NCI-H128 (cell line): ENCODE data around the gene TIMM23B.
"Not testable (repeated sequence)": the region's sequence is repeated elsewhere in the genome, so short reads cannot be mapped to it uniquely, and the experiment has no call there.

ENCODE experiments used
- DNase-seq: peaks from one replicate; lab custom pipeline; 2025; ENCODE audit not compliant: unreplicated experiment; lab: John Stamatoyannopoulos, UW

The TIMM23B gene

DNA sequence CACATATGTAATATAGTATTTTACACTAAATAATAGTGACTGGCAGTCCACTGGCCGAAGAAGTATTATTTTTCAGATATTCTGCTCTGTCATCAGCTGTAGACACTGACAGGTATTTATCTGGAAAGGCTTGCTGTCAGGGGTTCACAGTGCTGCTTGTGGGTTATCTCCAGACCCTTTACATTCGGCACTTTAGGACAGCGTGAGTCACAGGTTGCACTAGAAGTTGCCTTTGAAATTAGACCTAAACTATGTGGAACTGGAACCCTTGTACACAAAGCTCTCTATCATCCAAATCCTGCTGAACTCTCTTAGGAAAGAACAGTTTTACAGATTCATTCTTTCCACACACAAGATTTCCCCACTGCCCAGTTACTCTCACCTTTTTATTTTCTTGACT lies 30.2 kb downstream of the TIMM23B start:
- DNase-seq, result not testable (repeated sequence)

DNA sequence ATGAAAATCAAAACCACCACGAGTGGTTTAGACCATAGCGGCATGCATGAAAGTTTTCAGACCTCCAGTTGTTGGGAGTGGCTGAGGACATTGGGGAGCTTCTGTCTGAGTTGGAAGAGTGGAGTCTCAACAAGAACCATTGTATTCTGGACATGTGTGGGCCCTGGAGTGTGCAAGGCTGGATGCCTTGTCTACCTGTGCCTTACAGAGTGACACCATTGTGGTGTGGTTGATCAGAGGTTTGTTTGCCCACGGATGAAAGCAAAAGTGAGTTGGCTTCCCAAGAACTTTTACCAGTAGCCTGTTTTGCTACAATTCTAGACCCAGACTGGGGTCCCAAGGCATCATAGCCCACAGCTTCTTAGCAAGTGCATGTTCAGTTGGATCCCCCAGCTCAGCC lies 35.9 kb downstream of the TIMM23B start:
- not testable (repeated sequence) for DNase-seq

DNA sequence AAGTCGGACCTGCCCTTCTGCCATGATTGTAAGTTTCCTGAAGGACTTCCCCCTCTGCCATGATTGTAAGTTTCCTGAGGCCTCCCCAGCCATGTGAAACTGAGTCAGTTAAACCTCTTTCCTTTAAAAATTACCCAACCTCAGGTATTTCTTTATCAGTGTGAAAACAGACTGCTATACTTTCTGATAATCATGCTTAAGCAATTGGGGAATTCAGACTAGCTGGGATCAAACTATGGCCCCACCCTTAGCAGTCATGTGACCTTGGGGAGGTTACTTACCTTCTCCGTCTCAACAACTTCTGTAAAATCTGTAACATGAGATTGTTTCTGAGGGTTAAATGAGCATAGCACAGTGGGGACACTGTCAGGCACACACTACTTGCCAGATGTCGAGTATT lies 45.4 kb downstream of the TIMM23B start:
- not testable (repeated sequence) for DNase-seq

DNA sequence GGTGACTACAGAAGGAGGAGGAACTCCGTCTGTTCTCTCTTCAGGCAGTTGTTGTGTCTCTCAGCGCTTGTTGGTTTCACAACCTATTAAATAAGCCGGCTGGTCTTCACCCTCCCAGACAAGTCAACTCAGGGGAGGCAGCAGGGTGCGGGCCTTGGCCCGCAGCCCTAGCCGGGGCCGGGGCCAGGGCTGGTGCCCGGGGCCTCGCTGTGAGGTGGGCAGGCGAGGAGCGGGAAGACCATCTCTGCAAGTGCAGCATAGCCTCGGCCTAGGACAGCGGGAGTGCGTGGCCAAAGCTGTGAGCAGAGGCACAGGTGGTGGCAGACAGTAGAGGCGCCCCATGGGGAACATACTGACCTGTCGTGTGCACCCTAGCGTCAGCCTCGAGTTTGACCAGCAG lies 46.5 kb downstream of the TIMM23B start, which contains the start of gene AGAP6:
TSS of gene AGAP6 (plus strand) at position 31 of the 400 bp plus-strand sequence. CDS start at position 341, 310 bp downstream.
- not testable (repeated sequence) for DNase-seq

DNA sequence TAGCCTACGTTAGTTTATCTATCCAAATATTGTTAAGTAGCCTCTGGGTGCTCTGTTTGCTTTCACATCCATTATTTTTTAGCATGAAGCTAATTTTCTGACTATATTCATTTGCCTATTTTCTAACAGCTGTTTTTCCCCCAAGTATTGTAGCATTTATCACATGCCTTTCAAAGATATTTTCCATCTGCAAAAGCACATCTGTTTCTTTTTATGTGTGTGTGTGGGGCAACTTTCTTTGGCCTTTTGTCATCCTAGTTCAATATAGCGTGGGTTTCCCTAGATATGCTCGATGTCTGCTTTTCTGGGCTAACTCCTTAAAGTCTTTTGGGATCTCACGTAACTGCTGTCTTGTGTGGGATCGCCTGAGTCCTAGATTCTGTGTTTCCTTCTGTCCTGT lies 53.5 kb downstream of the TIMM23B start:
- DNase-seq, result not testable (repeated sequence)

DNA sequence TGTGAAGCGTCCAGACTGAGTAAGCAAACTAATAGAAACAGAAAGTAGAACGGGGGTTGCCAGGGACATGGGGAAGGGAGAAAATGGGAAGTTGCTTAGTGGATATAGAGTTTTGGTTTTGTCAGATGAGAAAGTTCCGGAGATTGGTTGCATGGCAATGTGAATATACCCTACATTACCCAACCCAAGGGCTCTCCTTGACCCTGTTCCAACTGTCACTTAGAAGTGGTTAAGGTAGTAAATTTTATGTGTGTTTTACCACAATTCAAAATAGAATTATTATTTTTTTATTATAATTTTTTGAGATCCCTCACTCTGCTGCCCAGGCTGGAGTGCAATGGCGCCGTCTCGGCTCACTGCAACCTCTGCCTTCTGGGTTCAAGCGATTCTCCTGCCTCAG lies 72.2 kb downstream of the TIMM23B start:
- not testable (repeated sequence) for DNase-seq

DNA sequence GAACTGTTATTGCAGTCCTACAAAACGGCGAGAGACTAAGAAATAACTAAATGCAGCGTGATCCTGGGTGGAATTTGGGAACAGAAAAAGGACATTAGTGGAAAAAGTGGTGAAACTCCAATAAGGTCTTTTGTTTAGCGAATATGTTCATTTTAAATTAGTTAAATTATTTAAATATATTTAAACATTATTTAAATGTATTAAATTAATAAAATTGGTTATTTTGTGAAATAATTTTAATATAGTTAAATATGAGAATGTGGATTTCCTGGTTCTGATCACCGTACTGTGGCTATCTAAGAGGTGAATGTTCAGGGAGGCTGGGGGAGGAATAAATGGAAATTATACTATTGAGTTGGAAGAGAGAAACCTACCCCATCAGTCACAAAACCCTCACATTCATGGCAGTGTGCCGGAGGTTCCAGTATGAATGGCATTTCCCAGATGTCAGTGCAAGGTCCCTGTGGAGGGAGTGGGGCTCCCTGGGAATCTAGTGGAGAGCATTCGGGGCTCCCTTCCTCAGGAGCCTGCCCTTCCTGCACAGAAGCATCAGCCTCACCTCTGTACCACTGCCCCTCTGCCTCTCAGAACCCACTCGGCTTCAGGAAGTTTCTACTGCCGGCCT lies 73.9 kb downstream of the TIMM23B start:
- DNase-seq, result not testable (repeated sequence)

DNA sequence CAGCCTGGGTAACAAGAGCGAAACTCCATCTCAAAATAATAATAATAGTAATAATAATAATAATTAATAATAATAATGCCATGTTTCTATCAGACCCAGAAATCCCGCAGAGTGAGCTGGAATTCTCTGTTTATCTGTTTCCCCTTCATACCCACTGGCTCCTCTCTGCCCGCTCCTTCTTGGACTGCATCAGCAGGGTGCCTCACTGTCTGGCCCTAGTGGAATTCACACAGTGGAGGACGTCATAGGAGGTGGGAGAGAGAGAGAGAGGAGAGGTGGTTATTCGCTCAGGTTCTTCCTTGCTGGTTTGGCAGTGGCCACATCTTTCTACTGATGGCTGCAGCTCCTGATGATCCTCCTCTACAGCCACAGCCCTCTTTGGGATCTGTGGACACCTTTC lies 75.1 kb downstream of the TIMM23B start:
- DNase-seq, result not testable (repeated sequence)

DNA sequence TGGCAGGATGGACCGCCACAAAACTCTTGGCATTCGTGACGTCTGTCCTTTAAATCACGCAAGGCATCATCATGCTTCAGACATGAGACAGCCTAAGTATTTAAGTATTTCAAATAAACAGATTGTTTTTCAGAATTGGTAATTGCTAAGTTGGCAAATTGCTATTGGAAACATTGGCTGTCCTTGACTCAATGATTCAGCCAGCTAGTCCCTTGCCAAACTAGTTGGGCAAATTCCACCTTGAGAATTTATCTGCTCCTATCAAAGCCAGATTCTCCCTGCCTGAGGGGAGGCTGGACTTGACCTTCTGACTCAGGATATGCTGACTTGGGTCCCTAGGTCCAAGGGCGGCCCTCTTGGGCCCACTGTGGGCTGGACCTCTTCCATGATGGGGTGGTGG lies 75.8 kb downstream of the TIMM23B start:
- not testable (repeated sequence) for DNase-seq

DNA sequence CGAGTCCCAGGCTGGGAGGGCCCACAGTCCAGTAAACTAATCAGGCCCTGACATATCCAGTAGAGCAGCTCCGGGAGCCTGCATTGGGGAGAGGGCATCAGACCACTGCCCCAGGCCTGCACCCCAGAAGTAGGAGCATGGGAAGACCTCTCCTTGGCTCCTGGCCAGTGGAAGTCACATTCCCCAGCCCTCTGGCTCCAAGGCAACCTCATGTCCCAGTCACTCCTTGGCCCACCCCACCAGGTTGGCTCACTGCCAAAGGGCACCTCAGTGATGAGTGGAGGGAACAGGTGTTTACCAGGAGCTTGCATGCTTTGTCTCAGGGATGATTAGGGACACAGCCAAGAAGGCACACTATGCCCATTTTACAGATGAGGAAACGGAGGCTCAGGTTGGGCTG lies 77.4 kb downstream of the TIMM23B start:
- not testable (repeated sequence) for DNase-seq

DNA sequence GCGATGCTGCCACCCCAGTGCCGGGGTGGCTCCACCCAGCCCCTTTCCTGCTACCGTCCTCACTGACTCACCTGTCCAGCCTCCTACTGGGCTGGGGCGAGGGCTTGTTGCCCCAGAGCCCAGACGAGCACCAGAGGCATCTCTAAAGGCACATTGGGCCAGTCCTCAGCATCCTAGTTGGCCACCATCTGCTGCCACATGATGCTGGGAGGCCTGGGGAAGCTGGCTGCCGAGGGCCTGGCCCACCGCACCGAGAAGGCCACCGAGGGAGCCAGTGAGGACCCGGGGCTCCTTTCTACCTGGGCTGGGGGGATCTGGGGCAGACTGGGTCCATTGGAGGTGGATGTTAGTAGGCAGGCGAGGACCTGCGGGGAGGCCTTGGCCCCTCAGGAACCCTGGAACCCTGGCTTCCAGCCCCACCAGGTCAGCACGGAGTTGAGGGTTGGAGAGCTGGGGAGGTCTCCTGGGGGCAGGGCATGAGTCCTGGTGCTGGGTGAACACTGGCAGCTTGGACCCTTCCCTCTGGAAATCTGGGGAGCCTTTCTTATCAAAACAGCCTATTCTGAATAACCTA lies 78.7 kb downstream of the TIMM23B start:
- DNase-seq, result not testable (repeated sequence)

DNA sequence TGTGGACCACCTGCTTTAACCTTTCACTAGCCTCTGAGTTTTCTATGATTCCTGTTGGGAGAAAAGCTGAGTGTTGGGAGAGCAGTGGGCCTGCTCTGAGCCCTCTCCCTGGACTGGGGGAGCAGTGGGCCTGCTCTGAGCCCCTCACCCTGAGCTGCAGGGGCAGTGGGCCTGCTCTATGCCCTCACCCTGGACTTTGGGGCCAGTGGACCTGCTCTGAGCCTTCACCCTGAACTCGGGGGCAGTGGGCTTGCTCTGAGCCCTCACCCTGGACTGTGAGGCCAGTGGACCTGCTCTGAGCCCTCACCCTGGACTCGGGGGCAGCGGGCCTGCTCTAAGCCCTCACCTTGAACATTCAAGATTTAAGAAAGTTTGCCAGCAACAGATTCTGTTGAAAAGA lies 79.8 kb downstream of the TIMM23B start:
- DNase-seq, result no peak
